Measurements from ENCODE around the gene KDM5C.

DNA sequence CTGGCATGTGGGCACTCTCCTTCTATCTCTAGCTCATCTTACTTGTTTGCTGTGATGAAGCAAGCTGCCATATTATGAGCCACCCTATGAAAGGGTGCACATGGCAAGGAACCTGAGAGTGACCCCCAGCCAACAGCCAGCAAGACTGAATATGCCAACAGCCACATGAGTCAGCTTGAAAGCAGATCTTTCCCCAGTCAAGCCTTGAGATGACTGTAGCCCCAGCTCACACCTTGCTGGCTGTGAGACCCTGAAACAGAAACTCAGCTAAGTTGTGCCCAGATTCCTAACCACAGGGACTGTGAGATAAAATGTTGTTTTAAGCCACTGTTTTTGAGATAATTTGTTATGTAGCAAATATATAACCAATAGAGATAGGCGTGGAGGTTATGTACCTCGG is 36.2 kb downstream of the KDM5C start:
- TF ChIP-seq POLR2A (IDR thresholded peaks at IDR 0.05; ENCODE audit: low read depth, low read length), result no peak
- TF ChIP-seq POLR2AphosphoS5 (IDR thresholded peaks at IDR 0.05; ENCODE audit: low read depth, low read length), result no peak
- no peak for TF ChIP-seq SPI1 (IDR thresholded peaks at IDR 0.05; ENCODE audit: low read depth, low read length)
- TF ChIP-seq TAF1 (IDR thresholded peaks at IDR 0.05; ENCODE audit: low read depth, low read length), result no peak

Data from GM12891 (cell line).